Urothelium cell line (cell line): ENCODE data around the gene RPTOR.

ENCODE experiments used
- DNase-seq: peaks from one replicate; pipeline ENCODE4 v3.0.0; 2011; ENCODE audit warnings: low spot score, mixed read lengths
- FAIRE-seq: peaks from 2 replicates; lab custom pipeline; 2011; peaks lifted over from hg19 to GRCh38; lab: Jason Lieb, UNC

Gene RPTOR

DNA sequence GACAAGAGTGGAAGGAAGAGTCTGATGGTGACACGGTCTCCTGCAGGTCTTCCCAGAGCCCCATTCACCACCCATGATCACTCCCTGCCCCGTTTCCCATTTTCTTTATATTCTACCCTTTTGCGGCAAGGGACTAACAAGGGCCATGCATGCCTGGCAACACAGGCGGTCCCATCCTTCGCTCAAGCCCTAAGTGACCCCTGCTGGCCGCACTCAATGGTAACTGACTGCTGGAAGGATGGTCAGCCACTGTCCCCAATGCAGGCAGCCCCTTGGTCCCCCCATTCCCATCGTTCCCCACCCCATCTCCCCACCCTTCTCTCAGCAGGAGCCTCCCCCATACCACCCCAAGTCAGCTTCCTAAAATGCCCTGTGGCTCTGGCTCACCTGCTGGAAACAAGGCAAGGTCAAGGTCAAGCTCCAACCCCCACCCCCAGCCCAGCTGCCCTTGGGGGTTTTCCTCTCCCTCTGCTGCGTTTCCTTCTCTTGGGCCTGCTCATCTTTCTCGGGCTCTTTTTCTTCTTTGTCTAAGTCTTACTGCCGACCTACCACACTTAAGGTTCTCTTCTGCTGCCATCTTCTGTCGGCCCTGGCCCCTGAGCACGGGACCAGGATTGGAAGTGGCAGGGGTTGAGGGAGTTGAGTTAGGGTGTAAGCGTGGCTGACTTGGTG is 116.0 kb downstream of the RPTOR start:
- FAIRE-seq (no peak), DNase-seq (no peak)

DNA sequence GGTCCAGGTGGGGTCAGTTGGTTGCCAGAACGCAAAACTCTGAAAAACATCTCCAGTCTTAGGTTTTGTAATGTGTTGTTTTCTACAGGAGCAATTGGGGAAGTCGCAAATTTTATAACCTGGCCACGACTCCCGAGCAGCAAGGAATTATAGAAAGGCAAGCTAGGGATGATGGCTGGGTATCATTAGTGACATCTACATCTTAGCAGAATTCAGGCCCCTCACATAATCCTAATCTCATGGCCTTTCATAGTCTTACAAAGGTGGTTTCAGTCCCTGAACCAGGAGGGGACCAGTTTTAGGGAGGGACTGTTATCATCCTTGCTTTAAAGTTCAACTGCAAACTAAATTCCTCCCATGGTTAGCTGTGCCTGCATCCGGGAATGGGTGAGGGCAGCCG is 117.9 kb downstream of the RPTOR start:
- FAIRE-seq, result peak; percentile 23

DNA sequence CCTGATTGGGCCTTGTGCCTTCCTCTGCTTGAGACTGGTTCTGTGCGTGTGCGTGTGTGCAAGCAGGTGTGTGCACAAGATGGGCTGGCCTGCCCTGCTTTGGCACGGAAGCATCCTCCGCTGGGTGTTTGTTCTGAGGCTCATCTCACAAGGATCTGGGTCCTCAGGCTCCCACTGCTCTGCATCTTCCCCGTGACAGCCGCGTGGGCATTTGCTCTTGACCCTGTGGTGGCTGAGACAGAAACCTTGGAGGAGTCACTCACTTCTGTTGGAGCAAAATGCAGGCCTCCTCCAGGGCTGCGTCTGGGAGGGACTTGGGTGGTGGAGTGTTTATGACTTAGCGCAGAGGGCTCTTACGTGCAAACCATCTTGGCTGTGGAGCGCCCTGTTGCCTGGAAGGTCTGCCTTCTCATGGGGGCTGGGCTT is 119.2 kb downstream of the RPTOR start:
- no peak for DNase-seq
- no peak for FAIRE-seq

More for the DNA sequence above, 117.9 kb downstream of the RPTOR start:
- no peak for DNase-seq

DNA sequence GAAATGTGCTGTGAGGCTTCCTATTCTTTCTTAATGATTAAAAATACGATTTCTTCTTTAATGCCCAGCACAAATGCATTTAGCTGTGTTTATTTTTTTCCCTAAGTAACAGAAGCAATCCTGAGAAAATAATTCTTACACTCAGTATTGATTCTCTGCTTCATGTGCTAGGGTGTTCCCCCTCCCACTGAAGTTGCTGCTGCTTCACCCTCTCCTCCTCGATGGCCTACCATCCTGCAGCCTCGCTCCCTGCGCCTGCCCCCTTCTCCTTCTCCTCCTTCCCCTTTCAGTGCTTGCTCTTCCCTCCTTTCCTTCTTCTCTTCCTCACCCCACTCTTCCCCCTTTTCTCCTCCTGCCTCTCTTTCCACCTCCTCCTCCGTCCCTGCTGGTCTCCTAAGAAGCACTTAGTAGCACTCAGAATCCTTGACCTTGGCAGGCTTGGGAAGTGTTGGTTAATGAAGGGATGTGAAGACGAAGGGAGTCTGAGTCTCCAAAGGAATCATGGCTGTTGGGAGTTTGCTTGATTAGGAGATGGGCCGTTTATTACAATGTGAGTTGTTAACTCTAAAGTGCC is 119.7 kb downstream of the RPTOR start:
- no peak for DNase-seq
- no peak for FAIRE-seq

DNA sequence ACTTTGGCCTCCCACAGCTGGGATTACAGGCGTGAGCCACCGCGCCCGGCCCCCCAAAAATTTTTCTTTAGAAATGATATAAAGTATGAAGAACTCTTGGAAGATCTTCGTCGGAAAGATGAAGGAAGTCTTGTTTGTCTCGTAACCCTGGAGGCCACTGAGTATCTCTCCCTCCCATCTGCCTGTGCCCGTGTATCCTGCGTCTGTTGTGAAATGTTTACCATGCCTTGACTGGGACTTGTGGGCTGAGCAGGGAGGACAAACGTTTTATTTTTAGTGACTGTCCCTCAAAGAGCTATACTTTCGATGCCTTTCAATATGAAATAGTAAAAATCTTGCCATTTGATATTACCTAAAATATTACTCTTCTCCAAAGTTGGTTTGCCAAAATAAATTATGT is 121.2 kb downstream of the RPTOR start:
- FAIRE-seq (no peak), DNase-seq (no peak)

DNA sequence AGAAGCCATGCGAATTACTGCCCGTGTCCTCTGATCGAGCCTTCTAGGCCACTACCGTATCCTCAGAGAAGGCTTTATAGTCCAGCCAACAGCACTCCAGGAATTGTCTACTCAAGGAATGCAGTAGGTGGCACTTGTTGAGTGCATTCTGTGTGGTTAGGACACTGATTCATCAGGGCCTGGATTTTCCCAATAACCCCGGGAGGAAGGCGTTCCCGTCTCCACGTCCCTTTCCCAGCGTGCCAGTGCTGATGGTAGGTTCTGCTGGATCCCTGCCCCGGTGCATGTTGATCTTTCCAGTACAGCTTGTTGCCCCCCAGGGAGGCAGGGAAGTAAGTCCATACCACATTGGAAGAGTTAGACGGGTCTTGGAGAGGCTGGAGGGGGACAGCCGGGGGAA is 122.2 kb downstream of the RPTOR start:
- FAIRE-seq (no peak), DNase-seq (no peak)

DNA sequence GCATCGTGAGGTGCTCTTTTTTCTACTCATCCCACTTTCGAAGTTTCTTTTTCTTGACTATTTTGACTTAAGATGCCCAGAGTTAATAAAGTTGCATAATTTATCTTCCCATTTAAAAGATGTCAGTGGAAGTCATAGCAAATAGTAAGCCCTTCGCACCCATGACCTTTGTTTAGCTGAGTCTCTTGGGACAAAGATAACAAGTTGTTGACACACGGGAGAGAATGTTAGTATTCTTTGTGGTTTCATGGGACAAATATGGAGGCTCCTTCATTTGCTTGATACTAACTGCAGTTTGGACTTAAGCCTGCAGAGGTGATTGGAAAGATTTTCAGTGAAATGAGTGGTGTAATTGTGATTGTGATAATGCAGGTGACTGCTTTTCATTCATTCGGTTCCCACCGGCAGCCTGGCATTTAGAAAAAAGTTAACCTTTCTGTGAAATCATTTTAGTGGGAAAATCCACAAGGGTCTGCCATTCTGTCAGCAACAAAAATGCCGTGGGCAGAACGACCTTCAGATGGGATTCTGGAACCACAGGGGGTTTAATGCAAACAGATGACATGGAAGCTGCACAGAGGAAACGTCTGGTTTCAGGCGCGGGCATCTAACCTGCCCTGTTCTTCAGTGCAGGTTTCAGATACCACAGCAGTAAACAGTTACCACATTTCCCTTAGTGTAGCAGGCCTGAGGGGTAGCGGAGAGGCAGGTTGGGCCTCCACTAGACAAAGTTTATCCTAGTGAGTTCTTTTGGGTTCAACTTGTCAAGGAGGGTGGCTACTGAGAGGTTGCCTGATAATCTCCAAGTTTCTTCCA is 123.0 kb downstream of the RPTOR start:
- FAIRE-seq, result no peak

DNA sequence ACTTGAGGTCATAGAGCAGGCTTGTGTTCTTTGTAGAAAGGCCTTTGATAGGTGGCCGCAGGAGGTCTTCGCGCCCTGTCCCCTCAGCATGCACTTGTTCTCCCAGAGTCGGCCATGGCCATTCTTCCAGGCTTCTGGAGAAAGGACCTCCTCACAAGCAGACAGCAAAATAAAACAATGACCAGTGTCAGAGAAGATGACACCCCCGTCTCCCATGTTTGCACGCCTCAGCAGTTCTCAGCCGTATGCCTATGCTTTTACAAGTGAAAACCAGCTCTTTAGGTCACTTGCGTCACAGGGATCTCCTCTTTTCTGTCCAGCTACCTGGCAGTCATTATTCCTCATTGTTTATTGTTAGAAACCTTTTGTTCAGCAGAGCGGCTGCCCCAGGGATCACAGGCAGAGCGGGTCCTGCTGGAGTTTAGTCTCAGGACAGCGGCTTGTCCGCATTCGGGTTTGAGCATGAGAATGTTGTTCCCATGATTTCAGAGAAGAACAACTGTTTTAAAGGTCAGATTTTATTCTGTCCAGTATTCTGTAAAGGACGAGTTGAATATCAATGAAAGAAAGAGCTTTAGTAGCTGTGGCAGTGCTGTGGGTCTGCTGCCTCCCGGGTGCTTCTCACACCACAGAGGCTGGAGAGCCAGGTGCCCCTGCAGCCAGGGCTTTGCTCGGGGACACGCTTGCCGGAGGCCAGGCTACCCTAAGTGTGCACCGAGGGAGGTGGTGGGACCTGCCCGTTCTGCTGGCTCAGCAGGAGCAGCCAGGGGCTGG is 123.9 kb downstream of the RPTOR start:
- no peak for FAIRE-seq
- no peak for DNase-seq

More for the DNA sequence above, 123.0 kb downstream of the RPTOR start:
- DNase-seq, result no peak

DNA sequence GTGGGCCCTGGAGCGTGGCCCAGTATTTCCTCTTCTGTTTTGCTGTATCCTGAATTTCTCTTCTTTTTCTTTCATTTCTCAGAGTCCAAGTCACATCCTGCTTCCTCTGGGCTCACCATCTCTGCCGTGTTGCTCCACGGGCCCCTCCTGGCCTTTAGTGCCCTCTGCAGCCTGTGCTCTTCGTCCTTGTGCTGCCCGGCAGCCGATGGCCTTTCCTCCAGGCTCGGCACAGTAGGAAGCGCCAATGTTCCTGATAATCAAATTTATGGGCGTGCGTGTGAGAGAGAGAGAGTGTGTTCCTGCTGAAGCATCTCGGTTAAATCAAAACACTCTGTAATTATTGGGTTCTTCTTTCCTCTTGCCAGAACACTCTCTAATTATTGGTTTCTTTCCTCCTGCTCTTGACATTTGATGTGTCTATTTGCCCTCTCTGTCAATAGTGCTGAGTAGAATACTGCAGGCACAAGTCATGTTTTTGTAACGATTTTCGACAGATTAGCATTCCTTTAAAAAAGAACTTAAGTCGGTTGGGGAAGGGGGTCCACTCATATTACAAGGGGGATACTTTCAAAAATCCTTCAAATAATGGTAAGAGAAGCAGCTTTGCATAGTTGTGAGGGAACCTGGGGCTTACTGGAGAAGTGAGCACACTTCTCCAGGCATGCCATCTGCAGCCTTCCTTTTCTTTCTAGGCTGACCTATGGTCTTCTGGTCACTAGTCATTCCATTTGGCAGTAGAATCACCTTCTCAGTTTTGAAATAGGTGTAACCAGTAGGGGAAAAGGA is 126.6 kb downstream of the RPTOR start:
- DNase-seq (no peak), FAIRE-seq (no peak)

DNA sequence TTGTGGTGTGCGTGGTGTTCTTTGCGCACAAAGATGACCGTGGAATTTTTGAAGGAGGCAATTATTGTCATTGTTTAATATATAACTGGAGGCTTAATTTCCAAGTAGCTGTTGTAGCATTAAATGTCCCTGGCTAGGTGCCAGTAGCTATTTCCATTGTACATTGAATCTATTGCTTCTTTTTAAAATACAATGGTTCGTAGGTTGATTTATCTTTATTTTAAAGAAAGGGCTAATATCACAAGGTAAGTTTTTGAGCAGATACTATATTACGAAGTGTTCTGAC is 127.1 kb downstream of the RPTOR start:
- DNase-seq, result no peak

DNA sequence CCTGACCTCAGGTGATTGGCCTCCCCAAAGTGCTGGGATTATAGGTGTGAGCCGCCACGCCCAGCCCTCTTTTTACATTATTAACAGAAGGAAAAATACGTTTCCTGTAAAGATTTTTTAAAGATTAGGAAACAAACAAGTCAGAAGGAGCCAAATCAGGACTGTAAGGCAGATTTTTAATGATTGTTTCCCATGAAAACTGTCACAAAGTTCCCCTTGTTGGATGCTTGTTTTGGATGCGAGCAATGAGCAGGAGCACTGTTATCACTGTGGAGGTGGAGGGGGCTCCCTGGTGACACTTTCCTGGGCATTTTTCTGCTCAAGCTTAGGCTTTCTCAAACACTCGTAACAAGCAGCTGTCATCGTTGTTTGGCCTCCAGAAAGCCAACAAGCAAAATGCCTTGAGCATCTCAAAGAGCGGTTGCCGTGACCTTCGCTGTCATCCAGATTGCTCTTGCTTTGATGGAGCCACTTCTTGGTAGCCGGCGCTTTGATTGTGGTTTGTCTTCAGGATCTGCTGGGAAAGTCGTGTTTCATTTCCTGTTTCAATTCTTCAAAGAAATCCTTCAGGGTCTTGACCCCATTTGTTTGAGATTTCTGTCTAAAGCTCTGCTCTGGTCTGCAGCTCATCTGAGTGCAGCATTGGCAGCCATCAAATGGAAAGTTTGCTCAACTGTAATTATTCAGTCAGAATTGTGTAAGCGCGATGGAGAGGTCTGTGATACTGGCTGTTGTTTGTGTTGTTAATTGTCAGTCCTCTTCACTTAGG is 128.7 kb downstream of the RPTOR start:
- FAIRE-seq, result no peak
- no peak for DNase-seq

More for the DNA sequence above, 127.1 kb downstream of the RPTOR start:
- no peak for FAIRE-seq

DNA sequence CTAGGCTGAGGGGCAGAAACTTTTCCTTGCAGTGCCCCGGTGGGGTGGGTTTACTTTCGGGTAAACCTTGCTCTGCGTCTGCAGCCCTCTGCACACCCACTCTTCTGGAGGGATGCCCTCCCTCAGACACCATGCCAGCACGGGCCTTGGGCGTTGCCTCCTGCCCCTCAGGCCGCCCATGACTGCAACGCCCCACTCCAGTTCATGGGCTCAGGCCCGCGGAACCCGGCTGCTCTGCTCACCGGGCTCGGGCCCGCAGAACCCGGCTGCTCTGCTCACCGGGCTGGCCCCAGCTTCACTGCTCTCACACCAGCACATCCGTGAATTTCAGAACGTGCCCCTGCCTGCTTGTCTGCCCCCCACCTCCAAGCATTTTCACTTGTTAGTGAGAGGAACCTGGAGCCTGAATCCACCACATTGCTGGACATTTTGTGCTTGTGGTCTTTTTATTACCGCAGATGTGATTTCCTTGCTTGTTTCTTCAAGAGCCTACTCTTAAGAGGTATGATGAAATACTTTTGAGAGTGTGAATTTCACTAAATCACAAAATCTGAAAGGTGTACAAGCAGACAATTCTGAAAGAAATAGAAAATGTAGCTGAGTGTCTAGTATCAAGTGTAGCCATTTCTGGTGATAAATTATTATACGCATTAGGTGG is 130.9 kb downstream of the RPTOR start:
- FAIRE-seq (no peak), DNase-seq (no peak)

DNA sequence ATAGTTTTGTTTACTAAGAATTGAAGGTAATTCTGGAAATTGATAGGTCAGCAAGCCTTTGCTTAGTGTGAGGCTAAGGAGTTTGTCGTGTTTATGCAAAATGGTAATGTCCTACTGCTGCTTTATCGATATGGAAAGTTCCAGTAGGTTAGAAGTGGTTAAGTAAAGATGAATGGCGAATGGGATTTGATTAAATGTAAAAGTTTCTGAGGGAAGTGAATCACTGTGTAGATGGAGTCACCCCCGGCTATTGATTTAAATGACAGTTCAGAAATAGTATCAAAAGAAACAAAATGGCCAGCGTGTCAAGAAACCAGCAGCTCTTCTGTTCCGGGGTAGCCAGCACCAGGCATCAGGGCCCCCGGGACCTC is 131.4 kb downstream of the RPTOR start:
- FAIRE-seq, result no peak
- no peak for DNase-seq

DNA sequence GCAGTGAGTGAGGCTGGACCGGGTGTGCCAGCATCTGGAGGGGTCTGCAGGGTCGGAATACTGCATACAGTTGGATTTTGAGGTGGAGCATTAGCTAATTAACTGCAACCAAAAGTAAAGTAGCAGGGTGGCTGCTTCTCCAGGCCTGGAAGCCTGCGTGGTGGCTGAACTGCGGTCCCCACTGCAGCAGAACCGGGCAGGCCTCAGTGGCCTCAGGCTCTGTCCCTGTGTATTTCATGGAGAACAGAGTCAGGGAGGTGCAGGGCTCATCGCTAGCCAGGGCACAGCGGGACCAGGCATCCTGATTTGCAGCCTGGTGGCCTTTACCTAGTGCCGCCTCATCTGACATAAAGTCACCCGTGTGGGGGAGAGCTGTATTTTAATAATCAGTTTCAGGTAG is 131.9 kb downstream of the RPTOR start:
- DNase-seq (no peak), FAIRE-seq (no peak)

DNA sequence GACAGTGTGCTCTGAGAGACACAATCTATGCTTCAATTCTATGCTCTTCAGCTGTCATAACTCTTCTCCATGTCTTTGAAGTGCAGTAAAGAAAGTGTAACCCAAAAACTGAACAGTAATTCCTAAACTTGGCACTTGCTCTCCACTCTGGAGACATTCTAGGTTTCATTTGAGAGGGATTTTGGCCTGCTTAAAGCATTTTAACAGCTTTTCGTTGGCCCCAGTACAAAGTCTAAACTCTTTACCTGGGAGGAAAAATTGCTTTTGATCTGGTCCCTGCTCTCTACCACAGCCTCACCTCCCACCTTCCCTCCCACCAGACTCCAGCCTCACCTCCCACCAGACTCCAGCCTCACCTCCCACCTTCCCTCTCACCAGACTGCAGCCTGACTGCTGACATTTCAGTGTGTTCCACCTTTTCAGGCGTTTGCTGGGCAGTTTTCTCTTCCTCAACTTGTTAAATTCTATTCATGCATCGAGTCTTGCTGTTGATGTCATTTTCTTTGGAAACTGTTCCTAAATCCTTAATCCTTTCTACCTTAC is 132.6 kb downstream of the RPTOR start:
- DNase-seq (no peak), FAIRE-seq (no peak)

DNA sequence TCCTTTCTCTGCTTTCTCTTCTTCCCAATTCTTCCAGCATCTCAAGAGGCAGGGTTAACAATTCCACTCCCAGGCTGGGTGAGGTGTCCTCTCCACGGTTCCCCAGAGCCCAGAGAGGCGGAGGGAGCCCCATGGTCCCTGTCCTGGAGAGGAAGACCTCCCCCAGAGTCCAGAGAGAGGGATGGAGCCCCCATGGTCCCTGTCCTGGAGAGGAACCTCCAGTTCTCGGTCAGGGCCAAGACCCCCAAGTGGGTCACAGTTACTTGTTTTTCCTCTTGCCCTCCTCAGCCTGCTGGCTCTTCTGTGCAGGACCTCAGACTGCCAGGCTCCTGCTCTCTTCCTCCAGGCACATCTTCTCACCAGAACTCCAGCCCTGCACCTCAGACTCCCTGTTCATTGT is 135.2 kb downstream of the RPTOR start:
- DNase-seq, result no peak
- FAIRE-seq, result no peak

DNA sequence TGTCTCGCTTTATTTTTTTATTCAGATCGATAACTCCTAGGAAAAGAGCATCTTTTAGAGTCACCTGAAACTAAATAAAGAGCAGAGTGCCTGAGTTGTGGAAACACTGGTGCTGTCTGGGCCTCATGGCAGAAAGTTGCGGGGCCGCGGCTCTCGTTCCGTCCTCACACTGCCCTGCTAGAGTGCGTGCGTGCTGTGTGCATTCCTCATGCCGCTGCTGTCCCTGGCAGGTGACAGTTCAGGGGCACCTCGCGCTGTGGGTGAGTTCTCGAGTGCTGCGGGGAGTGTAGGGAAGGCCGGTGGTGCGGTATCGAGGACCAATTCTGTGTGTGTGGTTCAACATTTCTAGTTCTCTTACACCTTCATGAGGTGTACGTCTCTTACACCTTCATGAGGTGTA is 136.6 kb downstream of the RPTOR start:
- DNase-seq (no peak), FAIRE-seq (no peak)

DNA sequence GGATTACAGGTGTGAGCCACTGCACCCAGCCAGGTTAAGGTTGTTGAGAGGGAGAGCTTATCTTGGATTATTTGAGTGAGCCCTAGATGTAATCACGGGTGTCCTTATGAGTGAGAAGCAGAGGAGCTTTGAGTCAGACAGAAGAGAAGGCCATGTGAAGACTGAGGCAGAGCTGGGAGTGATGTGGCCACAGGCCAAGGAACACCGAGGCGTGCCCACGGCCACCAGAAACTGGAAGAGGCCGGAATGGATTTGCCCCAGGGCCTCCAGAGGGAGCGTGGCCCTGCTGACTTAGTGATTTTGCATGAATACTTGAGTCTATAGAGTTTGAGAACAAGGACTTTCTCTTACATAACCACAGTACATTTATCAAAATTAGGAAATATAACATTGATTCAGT is 137.7 kb downstream of the RPTOR start:
- FAIRE-seq, result no peak
- no peak for DNase-seq

DNA sequence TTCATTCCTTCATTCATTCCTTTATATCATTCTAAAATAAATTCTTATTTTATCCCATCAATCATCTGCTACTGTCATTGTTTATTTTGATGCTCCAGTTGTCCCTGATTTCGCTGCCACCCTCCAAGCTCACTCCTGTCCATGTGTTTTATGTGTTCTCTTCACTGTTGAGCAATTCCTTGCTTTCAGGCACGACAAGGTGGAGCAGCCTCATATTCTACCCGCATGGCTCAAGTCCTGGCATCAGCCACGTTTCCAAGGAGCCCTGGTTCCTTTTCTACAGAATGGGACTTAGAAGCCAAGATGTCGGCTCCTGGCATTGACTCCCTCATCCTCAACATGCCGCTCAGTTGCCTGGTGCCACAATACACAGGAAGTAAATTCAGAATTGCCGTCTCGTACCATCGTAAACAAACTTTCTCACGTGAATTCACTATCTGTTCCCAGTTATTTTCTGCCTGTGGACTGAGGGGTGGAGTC is 139.0 kb downstream of the RPTOR start:
- DNase-seq (no peak), FAIRE-seq (no peak)
